ENCODE data around the gene BNC2.
"Not testable (repeated sequence)": the region's sequence is repeated elsewhere in the genome, so short reads cannot be mapped to it uniquely, and the experiment has no call there.

BNC2 gene, protein sequence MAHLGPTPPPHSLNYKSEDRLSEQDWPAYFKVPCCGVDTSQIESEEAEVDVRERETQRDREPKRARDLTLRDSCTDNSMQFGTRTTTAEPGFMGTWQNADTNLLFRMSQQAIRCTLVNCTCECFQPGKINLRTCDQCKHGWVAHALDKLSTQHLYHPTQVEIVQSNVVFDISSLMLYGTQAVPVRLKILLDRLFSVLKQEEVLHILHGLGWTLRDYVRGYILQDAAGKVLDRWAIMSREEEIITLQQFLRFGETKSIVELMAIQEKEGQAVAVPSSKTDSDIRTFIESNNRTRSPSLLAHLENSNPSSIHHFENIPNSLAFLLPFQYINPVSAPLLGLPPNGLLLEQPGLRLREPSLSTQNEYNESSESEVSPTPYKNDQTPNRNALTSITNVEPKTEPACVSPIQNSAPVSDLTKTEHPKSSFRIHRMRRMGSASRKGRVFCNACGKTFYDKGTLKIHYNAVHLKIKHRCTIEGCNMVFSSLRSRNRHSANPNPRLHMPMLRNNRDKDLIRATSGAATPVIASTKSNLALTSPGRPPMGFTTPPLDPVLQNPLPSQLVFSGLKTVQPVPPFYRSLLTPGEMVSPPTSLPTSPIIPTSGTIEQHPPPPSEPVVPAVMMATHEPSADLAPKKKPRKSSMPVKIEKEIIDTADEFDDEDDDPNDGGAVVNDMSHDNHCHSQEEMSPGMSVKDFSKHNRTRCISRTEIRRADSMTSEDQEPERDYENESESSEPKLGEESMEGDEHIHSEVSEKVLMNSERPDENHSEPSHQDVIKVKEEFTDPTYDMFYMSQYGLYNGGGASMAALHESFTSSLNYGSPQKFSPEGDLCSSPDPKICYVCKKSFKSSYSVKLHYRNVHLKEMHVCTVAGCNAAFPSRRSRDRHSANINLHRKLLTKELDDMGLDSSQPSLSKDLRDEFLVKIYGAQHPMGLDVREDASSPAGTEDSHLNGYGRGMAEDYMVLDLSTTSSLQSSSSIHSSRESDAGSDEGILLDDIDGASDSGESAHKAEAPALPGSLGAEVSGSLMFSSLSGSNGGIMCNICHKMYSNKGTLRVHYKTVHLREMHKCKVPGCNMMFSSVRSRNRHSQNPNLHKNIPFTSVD

DNA sequence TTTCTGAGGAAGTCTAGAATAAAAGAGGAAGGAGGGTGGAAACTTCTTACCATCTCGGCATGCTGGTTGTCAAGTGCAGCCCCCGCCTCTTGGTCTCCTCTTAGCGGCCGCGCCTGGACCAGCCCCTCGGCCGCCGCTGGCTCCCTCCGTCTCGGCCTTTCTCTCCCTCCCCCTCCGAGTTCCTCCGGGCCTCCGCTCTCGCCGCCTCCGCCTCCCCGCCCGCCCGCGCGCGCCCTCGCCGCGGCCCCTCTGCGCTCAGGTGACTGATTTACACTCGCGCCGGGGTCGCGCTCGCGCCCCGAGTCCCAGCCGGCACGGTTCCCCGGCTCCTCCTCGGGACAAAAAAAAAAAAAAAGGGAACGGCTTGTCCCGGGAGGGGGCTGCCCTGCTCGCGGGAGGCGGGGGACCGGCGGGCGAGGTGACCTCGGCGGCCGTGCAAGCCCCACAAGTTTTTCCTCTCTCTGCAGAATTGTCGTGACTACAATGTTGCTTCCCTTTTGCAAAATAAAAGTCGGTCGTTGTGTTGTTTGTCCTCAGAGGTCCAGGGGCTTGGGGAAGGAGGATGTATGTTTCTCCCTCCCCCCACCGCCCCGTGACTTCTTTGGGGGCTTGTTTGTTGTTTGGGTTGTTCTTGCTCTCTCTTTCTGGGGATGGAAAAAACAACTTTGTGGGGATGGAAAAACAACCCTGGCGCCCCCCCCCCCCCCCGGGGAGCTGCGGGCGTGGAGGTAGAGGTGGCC is at the start of gene BNC2:
TSS of gene BNC2 (minus strand) at position 75 of the 740 bp plus-strand sequence. CDS start at position 53, 22 bp downstream.
- in situ Hi-C loops (cut with MboI; ENCODE audit: low sequenced_read_pairs): no loop called here

- in situ Hi-C loops (cut with MboI; ENCODE audit: low sequenced_read_pairs): no loop called here
Observed at GRCh38 chr9:16918920-16919319, 48.5 kb upstream of the BNC2 start.

DNA sequence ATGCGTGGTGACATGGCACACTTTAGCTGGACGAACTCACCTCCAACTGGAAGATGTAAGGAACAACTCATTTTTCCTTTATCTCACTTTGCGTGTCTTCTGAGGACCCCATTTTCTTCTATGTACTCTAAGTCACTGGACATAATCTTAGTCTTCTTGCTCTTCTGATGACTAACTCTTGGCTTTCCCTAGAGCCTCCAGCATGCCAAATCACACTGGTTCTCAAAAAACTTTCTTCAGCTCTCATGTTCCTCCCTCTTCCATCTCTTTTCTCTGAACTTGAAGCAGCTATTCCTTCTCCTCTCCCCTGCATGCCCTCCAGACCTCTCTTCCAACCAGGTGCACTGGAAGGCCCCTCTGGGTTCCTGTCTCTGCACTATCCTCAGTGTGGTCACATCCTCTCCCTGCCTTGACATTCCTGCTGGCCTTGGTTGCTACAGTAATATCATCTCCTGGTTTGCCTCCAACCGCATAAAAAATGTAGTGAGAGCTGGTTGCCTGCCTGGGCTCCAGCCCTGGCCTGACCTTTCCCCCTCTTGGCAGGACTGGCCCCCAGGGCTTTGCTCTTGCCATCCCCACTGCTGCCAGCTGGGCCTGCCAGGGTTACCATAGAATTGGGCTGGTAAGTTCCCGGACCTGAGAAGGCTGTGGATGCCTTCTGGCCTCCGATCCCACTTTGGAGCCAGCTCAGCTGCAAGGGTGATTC is 44.8 kb upstream of the BNC2 start:
- in situ Hi-C loops (cut with MboI; ENCODE audit: low sequenced_read_pairs): no loop called here

- in situ Hi-C loops (cut with MboI; ENCODE audit: low sequenced_read_pairs): no loop called here
Observed at GRCh38 chr9:16912197-16912596, 41.7 kb upstream of the BNC2 start.

DNA sequence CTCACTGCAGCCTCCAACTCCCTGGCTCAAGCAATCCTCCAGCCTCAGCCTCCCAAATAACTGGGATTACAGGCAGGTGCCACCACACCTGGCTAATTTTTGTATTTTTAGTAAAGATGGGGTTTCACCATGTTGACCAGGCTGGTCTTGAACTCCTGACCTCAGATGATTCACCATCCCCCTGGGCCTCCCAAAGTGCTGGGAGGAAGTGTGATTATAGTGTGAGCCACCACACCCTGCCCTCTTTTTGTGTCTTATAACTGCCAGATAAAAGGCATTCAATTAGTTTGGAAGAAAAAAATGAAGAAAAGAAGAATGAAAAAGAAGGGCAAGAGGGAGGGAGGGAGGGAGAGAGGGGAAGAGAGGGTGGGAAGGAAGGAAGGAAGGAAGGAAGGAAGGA is 37.7 kb upstream of the BNC2 start:
- in situ Hi-C loops (cut with MboI; ENCODE audit: low sequenced_read_pairs): not testable (repeated sequence)

DNA sequence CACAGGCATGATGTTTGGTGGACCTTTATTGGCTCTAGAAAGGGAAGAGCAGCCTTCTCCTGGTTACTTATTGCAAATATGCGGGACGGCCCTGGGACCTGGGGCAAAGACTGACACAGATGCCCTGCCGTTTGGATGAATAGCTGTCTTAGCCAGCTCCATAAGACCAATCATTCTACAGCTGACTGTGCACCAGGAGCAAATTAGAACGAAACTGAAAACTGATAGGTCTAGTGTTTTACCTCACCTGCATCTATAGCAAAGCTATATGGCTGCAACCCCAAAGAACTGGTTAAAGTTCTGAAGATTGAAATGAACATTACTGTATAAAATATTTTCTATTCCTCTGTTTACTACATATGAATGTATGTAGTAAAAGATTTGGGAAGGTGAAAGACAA is 34.2 kb upstream of the BNC2 start:
- in situ Hi-C loops (cut with MboI; ENCODE audit: low sequenced_read_pairs): no loop called here

GRCh38 chr9:16901590-16901989 is 31.1 kb upstream of the BNC2 start:
- in situ Hi-C loops (cut with MboI; ENCODE audit: low sequenced_read_pairs): no loop called here

GRCh38 chr9:16899606-16900005 is 29.1 kb upstream of the BNC2 start:
- in situ Hi-C loops (cut with MboI; ENCODE audit: low sequenced_read_pairs): no loop called here

GRCh38 chr9:16898464-16898863 is 28.0 kb upstream of the BNC2 start:
- in situ Hi-C loops (cut with MboI; ENCODE audit: low sequenced_read_pairs): no loop called here

DNA sequence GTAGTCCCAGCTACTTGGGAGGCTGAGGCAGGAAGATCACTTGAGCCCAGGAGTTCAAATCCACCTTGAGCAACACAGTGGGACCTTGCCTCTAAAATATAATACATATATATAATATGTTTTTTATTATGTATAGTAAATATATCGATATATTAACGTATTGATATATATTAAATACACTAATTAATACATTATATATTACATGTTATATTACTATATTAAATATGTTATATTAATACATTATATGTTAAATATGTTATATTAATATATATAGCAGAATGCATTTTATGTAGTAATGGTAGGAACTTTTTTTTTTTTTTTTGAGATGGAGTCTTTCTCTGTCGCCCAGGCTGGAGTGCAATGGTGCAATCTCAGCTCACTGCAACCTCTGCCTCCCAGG is 18.1 kb upstream of the BNC2 start:
- in situ Hi-C loops (cut with MboI; ENCODE audit: low sequenced_read_pairs): no loop called here

DNA sequence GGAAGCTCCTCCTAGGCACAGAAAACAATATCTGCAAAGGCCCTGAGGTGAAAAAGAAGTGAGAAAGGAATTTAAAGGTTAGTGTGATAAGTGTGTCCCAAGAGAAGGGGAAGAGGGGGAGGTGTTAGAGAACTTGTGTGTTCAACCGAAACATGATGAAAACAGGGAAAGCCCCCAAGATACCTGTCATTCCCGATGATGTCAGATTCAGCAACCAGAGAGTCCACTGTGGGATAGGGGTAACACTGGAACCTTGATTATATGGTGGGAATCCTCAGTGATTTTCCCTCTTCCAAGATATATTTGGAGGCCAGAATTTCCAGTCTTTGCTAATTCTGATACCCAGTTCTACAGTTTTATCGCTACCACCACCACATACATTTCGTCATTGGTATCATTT is 15.5 kb upstream of the BNC2 start:
- in situ Hi-C loops (cut with MboI; ENCODE audit: low sequenced_read_pairs): no loop called here

DNA sequence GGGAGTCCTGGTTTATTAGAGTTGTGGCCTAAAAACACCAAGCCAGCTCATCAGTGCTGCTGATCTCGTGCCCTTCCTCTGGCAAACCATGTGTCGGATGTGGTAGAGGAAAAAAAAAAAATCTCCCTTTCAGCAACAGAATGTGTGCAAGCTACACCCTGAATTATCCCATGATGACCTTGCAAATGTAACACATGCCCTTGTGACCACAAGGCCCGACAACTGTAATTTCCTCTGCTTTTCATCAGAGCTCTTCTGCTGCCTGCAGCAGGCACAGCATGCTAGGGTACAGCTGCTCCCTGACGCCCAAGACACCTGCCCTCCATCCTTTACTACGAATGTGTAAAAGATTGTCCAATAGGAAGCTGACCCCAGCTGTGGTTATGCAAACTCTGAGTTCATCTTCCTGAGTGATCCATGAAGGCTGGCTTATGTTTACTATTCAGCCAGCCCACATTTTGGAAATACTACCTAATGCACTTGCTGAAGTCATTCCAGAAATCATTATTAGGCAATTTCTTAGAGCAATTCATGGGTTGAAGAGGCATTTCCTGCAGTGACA is 14.6 kb upstream of the BNC2 start:
- in situ Hi-C loops (cut with MboI; ENCODE audit: low sequenced_read_pairs): no loop called here

DNA sequence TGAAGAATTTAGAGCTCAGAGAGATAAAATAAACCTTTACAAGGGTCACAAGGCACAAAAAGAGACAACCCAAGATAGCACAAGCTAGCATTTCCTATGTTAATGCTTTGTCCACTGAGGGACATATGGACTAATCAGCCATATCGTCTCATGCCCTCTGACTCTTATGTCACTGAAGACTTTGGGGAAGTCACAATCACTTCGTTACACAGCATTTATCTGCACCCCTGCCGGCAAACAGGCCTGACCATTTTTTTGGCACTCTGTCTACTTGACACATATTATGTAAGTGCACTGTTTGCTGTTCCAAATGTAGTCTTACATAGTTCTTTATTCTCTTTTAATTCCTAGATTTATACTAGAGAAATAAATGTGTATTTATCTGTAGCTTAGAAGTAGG is 13.9 kb upstream of the BNC2 start:
- in situ Hi-C loops (cut with MboI; ENCODE audit: low sequenced_read_pairs): no loop called here

- in situ Hi-C loops (cut with MboI; ENCODE audit: low sequenced_read_pairs): no loop called here
Observed at GRCh38 chr9:16883586-16883985, 13.1 kb upstream of the BNC2 start.

- in situ Hi-C loops (cut with MboI; ENCODE audit: low sequenced_read_pairs): not testable (repeated sequence)
Observed at GRCh38 chr9:16882440-16882839, 12.0 kb upstream of the BNC2 start.

DNA sequence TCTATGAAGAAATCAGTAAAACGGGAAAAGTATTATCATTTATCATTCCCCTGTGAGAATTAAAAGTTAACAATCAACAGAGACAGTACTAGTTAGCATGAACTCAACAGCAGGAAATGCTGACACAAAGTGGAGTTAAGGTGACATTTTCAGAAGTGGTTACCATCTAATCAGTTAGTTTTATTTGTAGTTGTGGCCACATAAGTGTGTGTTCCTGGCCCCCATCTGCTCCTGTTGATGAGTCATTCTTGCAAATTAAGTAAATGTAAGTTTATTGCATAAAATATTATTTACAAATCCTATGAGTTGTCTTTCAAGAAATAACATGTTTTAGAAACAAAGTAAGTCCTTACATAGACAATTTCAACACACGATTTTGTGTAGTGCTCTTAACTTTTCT is 8.9 kb upstream of the BNC2 start:
- in situ Hi-C loops (cut with MboI; ENCODE audit: low sequenced_read_pairs): no loop called here

GRCh38 chr9:16877256-16877655 is 6.8 kb upstream of the BNC2 start:
- in situ Hi-C loops (cut with MboI; ENCODE audit: low sequenced_read_pairs): no loop called here

DNA sequence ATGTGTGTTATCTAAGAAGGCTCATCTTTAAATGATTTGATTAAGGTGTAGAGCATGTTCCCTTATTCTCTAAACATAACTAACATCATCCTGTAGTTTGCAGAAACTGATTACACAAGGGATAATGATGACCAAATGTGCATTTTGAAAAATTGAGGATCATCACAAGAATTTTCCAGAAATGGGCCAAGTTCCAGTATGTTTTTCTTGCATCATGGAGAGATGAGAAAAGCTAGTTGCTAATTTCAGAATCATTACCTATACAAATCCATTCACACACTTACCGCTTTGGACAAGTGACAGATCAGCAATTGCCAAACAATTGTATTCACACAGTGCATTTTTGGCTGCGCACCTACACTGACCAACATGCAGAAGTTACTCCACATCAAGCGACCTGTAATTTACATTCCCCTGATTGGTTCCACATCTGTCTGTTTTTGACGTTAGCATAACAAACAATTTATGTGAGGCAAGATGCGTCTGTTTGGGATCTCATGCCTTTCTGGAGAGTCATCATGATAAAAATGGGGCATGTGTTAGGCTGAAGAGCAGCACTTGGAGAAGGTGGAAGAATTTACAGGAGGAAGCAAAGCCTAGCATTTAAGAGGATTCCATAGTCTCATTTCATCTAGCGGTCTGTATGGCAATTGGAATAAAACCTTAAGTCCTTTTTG is 2.8 kb upstream of the BNC2 start:
- in situ Hi-C loops (cut with MboI; ENCODE audit: low sequenced_read_pairs): no loop called here

- in situ Hi-C loops (cut with MboI; ENCODE audit: low sequenced_read_pairs): no loop called here
Observed at GRCh38 chr9:16871336-16872151, 1.1 kb upstream of the BNC2 start.

Measured in HL-60/S4 treated with phorbol 12-myristate 13-acetate at 8.2 ng/mL for 4 days and 3 days (cell line).